Measurements from ENCODE around the gene FGG.

DNA sequence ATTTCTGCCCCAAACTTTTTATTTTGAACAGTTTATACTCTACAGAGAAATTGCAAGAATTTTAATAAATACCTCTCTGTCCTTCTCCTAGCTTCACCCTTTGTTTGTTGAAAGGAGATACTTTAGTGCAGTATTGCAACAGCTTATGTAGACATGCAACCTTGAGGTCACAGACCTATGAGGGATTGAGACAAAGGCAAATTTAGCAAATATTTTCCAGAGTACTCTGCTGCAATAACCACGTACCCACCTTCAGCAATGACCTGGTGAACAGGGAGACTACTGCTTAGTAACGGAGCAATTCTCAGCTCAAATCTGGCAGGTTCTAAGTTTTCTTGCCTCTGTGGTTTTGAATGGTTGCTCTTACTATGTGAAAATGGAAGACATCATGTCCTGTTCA is 35.1 kb downstream of the FGG start:
- TF ChIP-seq POLR2A (IDR thresholded peaks at IDR 0.05) (no peak), POLR2AphosphoS5 (IDR thresholded peaks at IDR 0.05) (no peak)
- TF ChIP-seq, protein P1, sequence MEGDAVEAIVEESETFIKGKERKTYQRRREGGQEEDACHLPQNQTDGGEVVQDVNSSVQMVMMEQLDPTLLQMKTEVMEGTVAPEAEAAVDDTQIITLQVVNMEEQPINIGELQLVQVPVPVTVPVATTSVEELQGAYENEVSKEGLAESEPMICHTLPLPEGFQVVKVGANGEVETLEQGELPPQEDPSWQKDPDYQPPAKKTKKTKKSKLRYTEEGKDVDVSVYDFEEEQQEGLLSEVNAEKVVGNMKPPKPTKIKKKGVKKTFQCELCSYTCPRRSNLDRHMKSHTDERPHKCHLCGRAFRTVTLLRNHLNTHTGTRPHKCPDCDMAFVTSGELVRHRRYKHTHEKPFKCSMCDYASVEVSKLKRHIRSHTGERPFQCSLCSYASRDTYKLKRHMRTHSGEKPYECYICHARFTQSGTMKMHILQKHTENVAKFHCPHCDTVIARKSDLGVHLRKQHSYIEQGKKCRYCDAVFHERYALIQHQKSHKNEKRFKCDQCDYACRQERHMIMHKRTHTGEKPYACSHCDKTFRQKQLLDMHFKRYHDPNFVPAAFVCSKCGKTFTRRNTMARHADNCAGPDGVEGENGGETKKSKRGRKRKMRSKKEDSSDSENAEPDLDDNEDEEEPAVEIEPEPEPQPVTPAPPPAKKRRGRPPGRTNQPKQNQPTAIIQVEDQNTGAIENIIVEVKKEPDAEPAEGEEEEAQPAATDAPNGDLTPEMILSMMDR (IDR thresholded peaks at IDR 0.05) = no peak
